Loucy (cell line): ENCODE data around the gene SCNN1B.

Experiments used
- H2AFZ ChIP-seq: fragments of 200-600 bp; sonication (generic); 2 replicates; pipeline ENCODE4 v1.6.0; 2016; ENCODE audit warnings: antibody characterized with exemption, mild to moderate bottlenecking, low read length, moderate library complexity
- H3F3A ChIP-seq: fragments of 200-600 bp; 2 replicates; pipeline ENCODE4 v1.6.0; 2016; ENCODE audit warnings: antibody characterized with exemption, low read depth, mild to moderate bottlenecking
- H3K27me3 ChIP-seq: fragments of 200-600 bp; sonication (generic); 2 replicates; pipeline ENCODE4 v1.6.1; 2014; ENCODE audit warnings: low read length, mild to moderate bottlenecking; ENCODE audit not compliant: insufficient read depth, poor library complexity, severe bottlenecking
- H3K36me3 ChIP-seq: fragments of 200-600 bp; sonication (generic); 2 replicates; pipeline ENCODE4 v1.6.1; 2016; ENCODE audit warnings: low read length; ENCODE audit not compliant: insufficient read depth
- H3K4me1 ChIP-seq: fragments of 200-600 bp; sonication (generic); 2 replicates; pipeline ENCODE4 v1.5.1; 2014; ENCODE audit warnings: low read length, mild to moderate bottlenecking; ENCODE audit not compliant: insufficient read depth, poor library complexity, severe bottlenecking
- H3K4me2 ChIP-seq: fragments of 200-600 bp; sonication (generic); 2 replicates; pipeline ENCODE4 v1.6.0; 2014; ENCODE audit warnings: antibody characterized with exemption, low read length, low read depth, mild to moderate bottlenecking; ENCODE audit not compliant: poor library complexity, severe bottlenecking
- H3K4me3 ChIP-seq: fragments of 200-600 bp; sonication (generic); 2 replicates; pipeline ENCODE4 v1.5.1; 2014; ENCODE audit warnings: low read length, mild to moderate bottlenecking, mixed read lengths; ENCODE audit not compliant: poor library complexity, severe bottlenecking
- H3K79me2 ChIP-seq: fragments of 200-600 bp; sonication (generic); 2 replicates; pipeline ENCODE4 v1.6.1; 2014; ENCODE audit warnings: low read length; ENCODE audit not compliant: insufficient read depth
- H3K9ac ChIP-seq: fragments of 200-600 bp; sonication (generic); 2 replicates; pipeline ENCODE4 v1.6.0; 2014; ENCODE audit warnings: mild to moderate bottlenecking, low read depth, low read length, moderate library complexity; ENCODE audit not compliant: poor library complexity, severe bottlenecking
- H3K9me2 ChIP-seq: fragments of 200-600 bp; sonication (generic); replicated peaks from 2 replicates; pipeline ENCODE4 v1.6.1; 2016; ENCODE audit warnings: low read depth, low read length, mixed read lengths
- H3K9me3 ChIP-seq: fragments of 200-600 bp; sonication (generic); 2 replicates; pipeline ENCODE4 v1.6.1; 2014; ENCODE audit warnings: mild to moderate bottlenecking, antibody characterized with exemption, low read length, low read depth; ENCODE audit not compliant: insufficient read depth
- H4K20me1 ChIP-seq: fragments of 200-600 bp; sonication (generic); 2 replicates; pipeline ENCODE4 v1.6.0; 2014; ENCODE audit warnings: antibody characterized with exemption, low read length, mild to moderate bottlenecking; ENCODE audit not compliant: insufficient read depth, poor library complexity, severe bottlenecking
- CTCF ChIP-seq: fragments of 200-600 bp; sonication (generic); conservative IDR thresholded peaks from 2 replicates; pipeline ENCODE4 v1.5.1; 2014; ENCODE audit warnings: mild to moderate bottlenecking, antibody characterized with exemption, low read length
- EZH2phosphoT487 ChIP-seq: fragments of 200-600 bp; IDR thresholded peaks from 2 replicates; pipeline ENCODE4 v1.6.1; 2018; ENCODE audit warnings: antibody characterized with exemption, mild to moderate bottlenecking, moderate library complexity, borderline replicate concordance

SCNN1B gene

DNA sequence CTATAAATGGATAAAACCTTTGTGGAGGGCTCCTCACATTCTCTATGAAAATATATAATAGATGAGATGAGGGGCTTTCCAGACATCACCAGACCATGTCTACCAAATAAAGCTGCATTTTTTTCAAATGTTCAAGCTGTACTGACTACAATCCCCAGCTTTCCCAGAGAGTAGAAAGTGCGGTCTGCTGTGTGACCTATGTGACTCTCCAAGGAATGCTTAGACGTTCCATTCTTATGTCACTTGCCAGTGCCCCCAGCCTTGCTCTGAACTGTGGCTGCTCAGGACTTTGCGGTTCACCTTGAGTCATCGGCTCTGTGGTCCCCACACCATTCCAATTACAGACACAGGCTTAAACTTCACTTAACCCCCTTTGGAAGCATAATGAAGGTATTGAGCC, 47.8 kb upstream of the SCNN1B start:
- no peaks in the 10 kb centered on the region for H3K9me3 ChIP-seq
- no peaks in the 10 kb centered on the region for H3K27me3 ChIP-seq
- no peaks in the 10 kb centered on the region for H3K9me2 ChIP-seq
- TF ChIP-seq CTCF (no peak), EZH2phosphoT487 (no peak)
- H3K4me2 ChIP-seq: no peak overlapping the region
- H3K4me1 ChIP-seq: no peaks in the 10 kb centered on the region
- H3K9ac ChIP-seq: no peak overlapping the region
- H2AFZ ChIP-seq: no peak overlapping the region
- no peaks in the 10 kb centered on the region for H3K36me3 ChIP-seq
- no peaks in the 10 kb centered on the region for H3K79me2 ChIP-seq
- no peaks in the 10 kb centered on the region for H4K20me1 ChIP-seq
- H3F3A ChIP-seq: no peaks in the 10 kb centered on the region
- no peak overlapping the region for H3K4me3 ChIP-seq

- no peak overlapping the region for H2AFZ ChIP-seq
- no peak overlapping the region for H3K9ac ChIP-seq
- H3F3A ChIP-seq: no peaks in the 10 kb centered on the region
- no peaks in the 10 kb centered on the region for H3K27me3 ChIP-seq
- no peaks in the 10 kb centered on the region for H3K9me2 ChIP-seq
- no peaks in the 10 kb centered on the region for H3K4me1 ChIP-seq
- no peaks in the 10 kb centered on the region for H3K36me3 ChIP-seq
- H3K4me2 ChIP-seq: no peak overlapping the region
- TF ChIP-seq CTCF: no peak
- TF ChIP-seq EZH2phosphoT487: no peak
- H3K79me2 ChIP-seq: no peaks in the 10 kb centered on the region
- H3K9me3 ChIP-seq: no peaks in the 10 kb centered on the region
- H4K20me1 ChIP-seq: no peaks in the 10 kb centered on the region
- no peak overlapping the region for H3K4me3 ChIP-seq
Observed at GRCh38 chr16:23255000-23255399, 47.1 kb upstream of the SCNN1B start.

- no peak for TF ChIP-seq EZH2phosphoT487
- TF ChIP-seq CTCF: no peak
- no peaks in the 10 kb centered on the region for H3K36me3 ChIP-seq
- no peaks in the 10 kb centered on the region for H4K20me1 ChIP-seq
- H3K4me2 ChIP-seq: no peak overlapping the region
- H3K9me3 ChIP-seq: no peaks in the 10 kb centered on the region
- no peak overlapping the region for H3K9ac ChIP-seq
- no peak overlapping the region for H3K4me3 ChIP-seq
- H3F3A ChIP-seq: no peaks in the 10 kb centered on the region
- H3K27me3 ChIP-seq: no peaks in the 10 kb centered on the region
- H3K4me1 ChIP-seq: no peaks in the 10 kb centered on the region
- no peaks in the 10 kb centered on the region for H3K79me2 ChIP-seq
- no peak overlapping the region for H2AFZ ChIP-seq
- no peaks in the 10 kb centered on the region for H3K9me2 ChIP-seq
Observed at GRCh38 chr16:23256440-23256839, 45.7 kb upstream of the SCNN1B start.
